Measurements from ENCODE around the gene RGS17. TPM values are rescaled to one million over a fixed set of nuclear protein-coding genes. Genes with fewer than 3 reads are reported as not detected.

RGS17 gene
- total RNA-seq, 1 donor = 38.1 TPM

- no peak for DNase-seq (ENCODE audit: low read depth)
- H3K4me3 ChIP-seq (ENCODE audit: low read depth, low read length) = no peak overlapping the region
- TF ChIP-seq CTCF (IDR thresholded peaks at IDR 0.05; ENCODE audit: insufficient read depth, low read length) = no peak
Observed at GRCh38 chr6:153096792-153097191, 34.3 kb downstream of the RGS17 start.

- H3K4me3 ChIP-seq (ENCODE audit: low read depth, low read length) = no peak overlapping the region
Observed at GRCh38 chr6:153096031-153096430, 35.1 kb downstream of the RGS17 start.

GRCh38 chr6:153092082-153093013, 38.7 kb downstream of the RGS17 start:
- H3K4me3 ChIP-seq (ENCODE audit: low read depth, low read length) = peak overlapping the region; percentile 2
- no peak for TF ChIP-seq CTCF (IDR thresholded peaks at IDR 0.05; ENCODE audit: insufficient read depth, low read length)
- DNase-seq (ENCODE audit: low read depth) = peak; percentile 75

More at GRCh38 chr6:153096031-153096430, 35.1 kb downstream of the RGS17 start:
- TF ChIP-seq CTCF (IDR thresholded peaks at IDR 0.05; ENCODE audit: insufficient read depth, low read length) = no peak
- no peak for DNase-seq (ENCODE audit: low read depth)

- peak; percentile 83 for DNase-seq (ENCODE audit: low read depth)
Observed at GRCh38 chr6:153090241-153090930, 40.7 kb downstream of the RGS17 start.

GRCh38 chr6:153088796-153089195, 42.3 kb downstream of the RGS17 start:
- no peak for TF ChIP-seq CTCF (IDR thresholded peaks at IDR 0.05; ENCODE audit: insufficient read depth, low read length)
- DNase-seq (ENCODE audit: low read depth) = no peak
- H3K4me3 ChIP-seq (ENCODE audit: low read depth, low read length) = no peak overlapping the region

More at GRCh38 chr6:153090241-153090930, 40.7 kb downstream of the RGS17 start:
- H3K4me3 ChIP-seq (ENCODE audit: low read depth, low read length) = no peak overlapping the region
- TF ChIP-seq CTCF (IDR thresholded peaks at IDR 0.05; ENCODE audit: insufficient read depth, low read length) = no peak

GRCh38 chr6:153087436-153087835, 43.6 kb downstream of the RGS17 start:
- no peak overlapping the region for H3K4me3 ChIP-seq (ENCODE audit: low read depth, low read length)

More at GRCh38 chr6:153087436-153087835, 43.6 kb downstream of the RGS17 start:
- no peak for TF ChIP-seq CTCF (IDR thresholded peaks at IDR 0.05; ENCODE audit: insufficient read depth, low read length)
- DNase-seq (ENCODE audit: low read depth) = no peak
